ENCODE measurements around the gene PSENEN.

DNA sequence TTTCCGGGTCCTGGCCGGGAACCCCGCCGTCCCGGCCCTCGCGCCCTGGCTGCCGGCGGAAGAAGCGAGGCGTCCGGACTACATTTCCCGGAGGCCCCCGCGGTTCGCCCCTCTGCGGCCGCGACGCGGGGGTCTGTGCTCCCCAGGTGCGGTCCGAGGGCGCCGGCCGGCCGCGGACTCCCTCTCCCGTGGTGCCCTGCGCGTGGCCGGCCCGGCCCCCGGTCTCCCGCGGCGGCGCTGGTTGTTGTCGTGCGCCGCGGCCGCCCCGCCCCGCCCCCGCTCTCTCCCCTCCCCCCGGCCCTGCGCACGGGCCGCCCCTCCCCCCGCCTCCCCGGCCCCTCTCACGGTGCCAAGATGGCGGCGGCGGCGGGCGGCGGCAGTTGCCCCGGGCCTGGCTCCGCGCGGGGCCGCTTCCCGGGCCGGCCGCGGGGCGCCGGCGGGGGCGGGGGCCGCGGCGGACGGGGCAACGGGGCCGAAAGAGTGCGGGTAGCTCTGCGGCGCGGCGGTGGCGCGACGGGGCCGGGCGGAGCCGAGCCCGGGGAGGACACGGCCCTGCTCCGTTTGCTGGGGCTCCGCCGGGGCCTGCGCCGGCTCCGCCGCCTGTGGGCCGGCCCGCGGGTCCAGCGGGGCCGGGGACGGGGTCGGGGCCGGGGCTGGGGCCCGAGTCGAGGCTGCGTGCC, 27.6 kb upstream of the PSENEN start, which contains the start of gene KMT2B:
- TF ChIP-seq, protein P1, sequence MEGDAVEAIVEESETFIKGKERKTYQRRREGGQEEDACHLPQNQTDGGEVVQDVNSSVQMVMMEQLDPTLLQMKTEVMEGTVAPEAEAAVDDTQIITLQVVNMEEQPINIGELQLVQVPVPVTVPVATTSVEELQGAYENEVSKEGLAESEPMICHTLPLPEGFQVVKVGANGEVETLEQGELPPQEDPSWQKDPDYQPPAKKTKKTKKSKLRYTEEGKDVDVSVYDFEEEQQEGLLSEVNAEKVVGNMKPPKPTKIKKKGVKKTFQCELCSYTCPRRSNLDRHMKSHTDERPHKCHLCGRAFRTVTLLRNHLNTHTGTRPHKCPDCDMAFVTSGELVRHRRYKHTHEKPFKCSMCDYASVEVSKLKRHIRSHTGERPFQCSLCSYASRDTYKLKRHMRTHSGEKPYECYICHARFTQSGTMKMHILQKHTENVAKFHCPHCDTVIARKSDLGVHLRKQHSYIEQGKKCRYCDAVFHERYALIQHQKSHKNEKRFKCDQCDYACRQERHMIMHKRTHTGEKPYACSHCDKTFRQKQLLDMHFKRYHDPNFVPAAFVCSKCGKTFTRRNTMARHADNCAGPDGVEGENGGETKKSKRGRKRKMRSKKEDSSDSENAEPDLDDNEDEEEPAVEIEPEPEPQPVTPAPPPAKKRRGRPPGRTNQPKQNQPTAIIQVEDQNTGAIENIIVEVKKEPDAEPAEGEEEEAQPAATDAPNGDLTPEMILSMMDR (optimal IDR thresholded peaks at IDR 0.05 in 1 of 3, IDR thresholded peaks at IDR 0.05 in 1 of 3, conservative IDR thresholded peaks at IDR 0.05 in 1 of 3; ENCODE audit: extremely low read depth in 1 of 3, insufficient read depth in 2 of 3, low read length in 3 of 3), result no peak
- no peak for TF ChIP-seq EZH2 (IDR thresholded peaks at IDR 0.05; ENCODE audit: low read length)

Measured in keratinocyte (primary cell).